ENCODE measurements around the gene NRM. TPM values are rescaled to one million over a fixed set of nuclear protein-coding genes. Genes with fewer than 3 reads are reported as not detected.

Gene NRM
- total RNA-seq, 2 experiments from 2014 or later: 21.0 to 22.0 TPM

GRCh38 chr6:30732237-30732943 is 41.6 kb upstream of the NRM start:
- intact Hi-C loops (cut with micrococcal nuclease): no loop called here
- Mint-ChIP-seq H3K4me1 (ENCODE audit: low read depth) (peaks cover 60% of the 10 kb centered on the region), H3K36me3 (ENCODE audit: low read depth) (peaks cover 66% of the 10 kb centered on the region), H3K4me3 (no peak overlapping the region), H3K27ac (no peak overlapping the region), H3K9me3 (peaks cover 4% of the 10 kb centered on the region), H3K27me3 (no peaks in the 10 kb centered on the region)
- ChIA-PET POLR2A (interaction anchor here (0.7 to 22.1 kb wide), 10 partner anchors 10 to 141 kb away, joined by 3 to 500 read pairs (median 4); partner anchors contain the start of genes DHX16, IER3, MDC1 and TUBB), CTCF (interaction anchor here (1.0 to 25.8 kb wide), 17 partner anchors 10 to 363 kb away, joined by 3 to 704 read pairs (median 7); partner anchors contain the start of genes DHX16, MDC1, TUBB and VARS2)
- TF ChIP-seq CTCF (IDR thresholded peaks at IDR 0.05): no peak
- ATAC-seq (no peak), DNase-seq (no peak)

- H3K27me3 Mint-ChIP-seq: no peaks in the 10 kb centered on the region
- peaks cover 46% of the 10 kb centered on the region for H3K4me1 Mint-ChIP-seq (ENCODE audit: low read depth)
- intact Hi-C loops (cut with micrococcal nuclease): loop anchor here (2.0 kb wide), 1 partner anchor 52 kb away; no protein-coding TSS in a partner anchor
- DNase-seq (peak; percentile 93), ATAC-seq (peak; percentile 88)
- ChIA-PET CTCF (interaction anchor here (0.6 to 25.8 kb wide), 63 partner anchors 10 to 364 kb away, joined by 3 to 704 read pairs (median 5); partner anchors contain the start of genes ABCF1, ATAT1, DHX16 and FLOT1), POLR2A (interaction anchor here (0.6 to 22.1 kb wide), 19 partner anchors 8 to 175 kb away, joined by 3 to 500 read pairs (median 4); partner anchors contain the start of genes DHX16, IER3, MDC1 and MRPS18B)
- peak overlapping the region; percentile 44 for H3K27ac Mint-ChIP-seq
- H3K4me3 Mint-ChIP-seq: peak overlapping the region; percentile 54
- peaks cover 58% of the 10 kb centered on the region for H3K36me3 Mint-ChIP-seq (ENCODE audit: low read depth)
- H3K9me3 Mint-ChIP-seq: no peaks in the 10 kb centered on the region
- peak; percentile 75 for TF ChIP-seq CTCF (IDR thresholded peaks at IDR 0.05)
Measured at GRCh38 chr6:30730601-30731435, 40.0 kb upstream of the NRM start.

- no peak for TF ChIP-seq CTCF (IDR thresholded peaks at IDR 0.05)
- Mint-ChIP-seq H3K36me3 (ENCODE audit: low read depth) (peaks cover 67% of the 10 kb centered on the region), H3K9me3 (no peaks in the 10 kb centered on the region), H3K4me3 (no peak overlapping the region), H3K4me1 (ENCODE audit: low read depth) (peaks cover 53% of the 10 kb centered on the region), H3K27me3 (no peaks in the 10 kb centered on the region), H3K27ac (peak overlapping the region; percentile 55)
- ChIA-PET POLR2A (interaction anchor here (0.6 to 22.1 kb wide), 6 partner anchors 6 to 828 kb away, joined by 3 to 500 read pairs (median 4); partner anchors contain the start of gene DHX16), CTCF (interaction anchor here (0.7 to 25.8 kb wide), 9 partner anchors 10 to 359 kb away, joined by 3 to 704 read pairs (median 3); partner anchors contain the start of gene DHX16)
- ATAC-seq: no peak
- intact Hi-C loops (cut with micrococcal nuclease): no loop called here
- DNase-seq: no peak
Measured at GRCh38 chr6:30727920-30728553, 37.3 kb upstream of the NRM start.

- POLR2A ChIA-PET: interaction anchor here (0.6 to 22.1 kb wide), 9 partner anchors 7 to 151 kb away, joined by 3 to 500 read pairs (median 4); partner anchors contain the start of genes DHX16 and IER3
- Mint-ChIP-seq H3K4me3 (no peak overlapping the region), H3K27me3 (no peaks in the 10 kb centered on the region), H3K27ac (peak overlapping the region; percentile 68), H3K4me1 (ENCODE audit: low read depth) (peaks cover 50% of the 10 kb centered on the region), H3K9me3 (no peaks in the 10 kb centered on the region), H3K36me3 (ENCODE audit: low read depth) (peaks cover 71% of the 10 kb centered on the region)
- CTCF ChIA-PET: interaction anchor here (0.8 to 25.8 kb wide), 5 partner anchors 12 to 185 kb away, joined by 3 to 704 read pairs (median 3); partner anchors contain the start of gene DHX16
- intact Hi-C loops (cut with micrococcal nuclease): no loop called here
- TF ChIP-seq CTCF (IDR thresholded peaks at IDR 0.05): no peak
- ATAC-seq: no peak
- DNase-seq: no peak
Measured at GRCh38 chr6:30726506-30727413, 36.0 kb upstream of the NRM start.
